Thoracic aorta (tissue), 2 donors: ENCODE measurements around the gene SELENON. TPM values are rescaled to one million over a fixed set of nuclear protein-coding genes. Genes with fewer than 3 reads are reported as not detected.
"Not testable (repeated sequence)": the region's sequence is repeated elsewhere in the genome, so short reads cannot be mapped to it uniquely, and the experiment has no call there.

ENCODE experiments used
- ATAC-seq: fragments of 150-250 bp; one replicate; pipeline ENCODE4 v1.8.0; 2017; ENCODE audit warnings: low read depth; ENCODE audit not compliant: insufficient number of reproducible peaks, low FRiP score
- DNase-seq: peaks from one replicate; pipeline ENCODE4 v3.0.0-alpha.2; 2020; ENCODE audit warnings: low spot score
- H3K27ac ChIP-seq, 2 donors: fragments of 200-600 bp; sonication (generic); 1 replicate in 1 of 2; 2 replicates in 1 of 2; pipeline ENCODE4 v1.5.1; 2016; ENCODE audit warnings: mild to moderate bottlenecking in 2 of 2, moderate library complexity in 2 of 2
- H3K27me3 ChIP-seq: fragments of 200-600 bp; sonication (generic); replicated peaks from 2 replicates; pipeline ENCODE4 v1.6.0; 2016; ENCODE audit warnings: mild to moderate bottlenecking; ENCODE audit not compliant: insufficient read depth
- H3K36me3 ChIP-seq: fragments of 200-600 bp; sonication (generic); one replicate; pipeline ENCODE4 v1.5.1; 2016
- H3K4me1 ChIP-seq, 2 donors: fragments of 200-600 bp; sonication (generic); 1 replicate in 1 of 2; 2 replicates in 1 of 2; pipeline versions ENCODE4 v1.5.1 to v1.6.0; 2016; ENCODE audit warnings: low read depth in 2 of 2, mild to moderate bottlenecking in 1 of 2; ENCODE audit not compliant: control insufficient read depth in 1 of 2
- H3K4me3 ChIP-seq: fragments of 200-600 bp; sonication (generic); 2 replicates; pipeline ENCODE4 v1.5.1; 2016; ENCODE audit warnings: mild to moderate bottlenecking
- H3K9me3 ChIP-seq: fragments of 200-600 bp; sonication (generic); 2 replicates; pipeline ENCODE4 v1.5.1; 2016
- CTCF ChIP-seq: fragments of 200-600 bp; sonication (generic); IDR thresholded peaks from one replicate; pipeline ENCODE4 v1.5.1; 2019; ENCODE audit warnings: antibody characterized with exemption
- total RNA-seq, 2 donors: library from RNA; depleted of rRNA; stranded (reverse); fragments of >200 nt; gene quantifications; one replicate each; pipeline versions ENCODE4 v1.1.0 to v1.2.3, GENCODE V29; 2016

The SELENON gene
- total RNA-seq, 2 donors from 2014 or later = 44.1 to 48.6 TPM

DNA sequence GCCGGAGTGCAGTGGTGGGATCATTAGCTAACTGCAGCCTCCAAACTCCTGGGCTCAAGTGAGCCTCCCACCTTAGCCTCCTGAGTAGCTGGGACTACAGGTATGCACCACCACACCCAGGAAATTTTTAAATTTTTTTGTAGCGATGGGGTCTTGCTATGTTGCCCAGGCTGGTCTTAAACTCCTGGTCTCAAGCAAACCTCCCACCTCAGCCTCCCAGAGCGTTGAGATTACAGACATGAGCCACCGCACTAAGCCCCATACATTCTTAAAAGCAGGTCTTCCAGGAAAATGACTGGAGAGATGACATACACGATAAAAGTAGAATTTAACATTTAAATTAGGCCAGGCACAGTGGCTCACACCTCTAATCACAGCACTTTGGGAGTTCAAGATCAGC is 33.2 kb downstream of the SELENON start:
- ATAC-seq (no peak), DNase-seq (no peak)
- H3K27me3 ChIP-seq = no peaks in the 10 kb centered on the region
- TF ChIP-seq CTCF = no peak
- H3K27ac ChIP-seq = no peak overlapping the region
- no peaks in the 10 kb centered on the region for H3K9me3 ChIP-seq
- peaks cover 50% of the 10 kb centered on the region for H3K36me3 ChIP-seq
- no peak overlapping the region for H3K4me3 ChIP-seq
- H3K4me1 ChIP-seq = peaks cover 0 to 18% of the 10 kb centered on the region in 2 donors

- ATAC-seq (no peak), DNase-seq (no peak)
- no peak for TF ChIP-seq CTCF
- Histone ChIP-seq H3K27me3 (no peaks in the 10 kb centered on the region), H3K9me3 (no peaks in the 10 kb centered on the region), H3K4me1 (peaks cover 0 to 18% of the 10 kb centered on the region in 2 donors), H3K36me3 (peaks cover 35% of the 10 kb centered on the region), H3K4me3 (no peak overlapping the region), H3K27ac (no peak overlapping the region)
These were observed 34.9 kb downstream of the SELENON start for GRCh38 chr1:25834894-25835293.

DNA sequence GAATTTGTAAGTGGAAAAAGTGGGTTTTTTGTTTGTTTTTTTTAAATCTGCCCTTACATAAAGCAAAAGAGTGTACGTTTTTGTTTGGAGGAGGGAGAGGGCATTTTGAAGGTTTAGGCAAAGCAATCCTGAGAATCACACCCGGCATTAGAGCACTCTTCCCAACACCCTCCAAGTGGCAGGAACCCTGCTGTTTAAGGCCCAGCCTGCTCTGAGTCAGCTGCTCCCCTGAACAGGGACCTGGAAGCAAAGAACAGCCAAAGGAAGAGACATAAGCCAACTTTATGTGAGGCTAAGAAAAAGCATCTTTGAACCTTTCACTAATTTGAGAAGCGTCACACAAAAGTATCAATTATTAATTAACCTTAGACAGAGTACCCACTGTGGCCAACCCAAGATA is 36.7 kb downstream of the SELENON start:
- H3K4me1 ChIP-seq = peaks cover 0 to 18% of the 10 kb centered on the region in 2 donors
- H3K27ac ChIP-seq = no peak overlapping the region
- no peaks in the 10 kb centered on the region for H3K9me3 ChIP-seq
- H3K27me3 ChIP-seq = no peaks in the 10 kb centered on the region
- no peak for ATAC-seq
- peaks cover 17% of the 10 kb centered on the region for H3K36me3 ChIP-seq
- no peak for TF ChIP-seq CTCF
- no peak for DNase-seq
- H3K4me3 ChIP-seq = no peak overlapping the region

DNA sequence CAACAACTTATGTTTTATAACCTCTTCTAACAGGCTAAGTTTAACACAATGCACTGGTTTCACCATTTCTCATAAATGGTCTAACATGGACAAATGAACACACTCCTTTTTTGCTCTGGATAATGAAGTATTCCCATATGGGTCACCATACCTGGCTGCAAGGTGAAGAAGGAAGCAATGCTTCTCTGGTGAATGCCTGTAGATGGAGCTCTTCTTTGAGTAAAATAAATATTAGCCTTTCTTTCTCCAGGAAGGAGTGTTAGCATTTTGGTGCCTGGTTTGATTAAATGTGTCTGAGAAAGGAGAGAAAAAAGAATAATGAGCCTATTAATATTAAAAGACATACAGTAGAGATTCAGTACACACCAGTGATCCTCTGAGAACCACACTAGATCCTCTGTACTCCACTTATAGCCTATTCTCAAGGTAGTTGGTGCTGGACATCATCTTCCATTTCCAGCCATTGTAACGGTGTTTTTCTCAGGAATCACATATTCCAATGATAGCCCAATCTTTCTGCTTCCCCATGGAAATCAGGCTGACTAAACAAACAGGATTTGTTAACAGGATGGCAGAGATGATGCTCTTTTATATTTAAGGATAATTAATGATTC is 37.4 kb downstream of the SELENON start:
- Histone ChIP-seq H3K27me3 (no peaks in the 10 kb centered on the region), H3K4me3 (no peak overlapping the region), H3K4me1 (peaks cover 0 to 18% of the 10 kb centered on the region in 2 donors), H3K27ac (no peak overlapping the region), H3K36me3 (peaks cover 10% of the 10 kb centered on the region), H3K9me3 (no peaks in the 10 kb centered on the region)
- TF ChIP-seq CTCF = no peak
- ATAC-seq (no peak), DNase-seq (no peak)

DNA sequence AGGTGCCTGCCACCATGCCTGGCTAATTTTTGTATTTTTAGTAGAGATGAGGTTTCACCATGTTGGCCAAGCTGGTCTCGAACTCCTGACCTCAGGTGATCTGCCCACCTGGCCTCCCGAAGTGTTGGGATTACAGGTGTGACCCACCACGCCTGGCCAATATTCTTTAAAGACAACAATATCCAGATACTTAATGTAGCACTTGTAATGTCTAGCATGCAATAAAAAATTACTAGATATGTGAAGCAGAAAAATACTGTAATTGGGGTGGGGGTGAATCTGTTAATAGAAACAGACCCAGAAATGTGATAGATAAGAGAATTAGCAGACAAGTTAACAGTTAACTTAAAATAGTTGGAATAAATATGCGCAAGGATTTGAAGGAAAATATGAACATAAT is 39.8 kb downstream of the SELENON start:
- peaks cover 0 to 18% of the 10 kb centered on the region in 2 donors for H3K4me1 ChIP-seq
- H3K4me3 ChIP-seq, H3K9me3 ChIP-seq, H3K27me3 ChIP-seq, H3K27ac ChIP-seq, ATAC-seq, DNase-seq, H3K36me3 ChIP-seq: not testable (repeated sequence)

GRCh38 chr1:25843483-25843882 is 43.5 kb downstream of the SELENON start:
- DNase-seq = no peak
- H3K4me3 ChIP-seq = no peak overlapping the region
- no peaks in the 10 kb centered on the region for H3K9me3 ChIP-seq
- H3K27ac ChIP-seq = no peak overlapping the region
- no peaks in the 10 kb centered on the region for H3K36me3 ChIP-seq
- no peak for TF ChIP-seq CTCF
- H3K27me3 ChIP-seq = no peaks in the 10 kb centered on the region
- no peaks in the 10 kb centered on the region for H3K4me1 ChIP-seq
- ATAC-seq = no peak
